MM.1S (cell line): ENCODE data around the gene PIEZO1.

Experiments used
- DNase-seq: peaks from one replicate; pipeline ENCODE4 v3.0.0-alpha.2; 2015
- H2AFZ ChIP-seq: fragments of 300-600 bp; sonication (generic); 2 replicates; pipeline ENCODE4 v1.6.0; 2016; ENCODE audit warnings: antibody characterized with exemption, low read length
- H3F3A ChIP-seq: fragments of 300-600 bp; sonication (generic); 2 replicates; pipeline ENCODE4 v1.6.1; 2016; ENCODE audit warnings: mild to moderate bottlenecking, antibody characterized with exemption, low read length, moderate library complexity, mixed read lengths; ENCODE audit not compliant: insufficient read depth
- H3K27ac ChIP-seq: fragments of 300-600 bp; sonication (generic); 2 replicates; pipeline ENCODE4 v1.5.1; 2016; ENCODE audit warnings: mild to moderate bottlenecking, low read length
- H3K27me3 ChIP-seq: fragments of 300-600 bp; sonication (generic); replicated peaks from 2 replicates; pipeline ENCODE4 v1.6.0; 2016; ENCODE audit warnings: low read length; ENCODE audit not compliant: insufficient read depth
- H3K36me3 ChIP-seq: fragments of 300-600 bp; sonication (generic); replicated peaks from 2 replicates; pipeline ENCODE4 v1.6.1; 2016; ENCODE audit warnings: mild to moderate bottlenecking, low read length, mixed read lengths; ENCODE audit not compliant: insufficient read depth
- H3K4me1 ChIP-seq: fragments of 300-600 bp; sonication (generic); 2 replicates; pipeline ENCODE4 v1.6.1; 2016; ENCODE audit warnings: low read length, mixed read lengths
- H3K4me2 ChIP-seq: fragments of 300-600 bp; sonication (generic); 2 replicates; pipeline ENCODE4 v1.6.0; 2016; ENCODE audit warnings: low read depth, low read length
- H3K4me3 ChIP-seq: fragments of 300-600 bp; sonication (generic); 2 replicates; pipeline ENCODE4 v1.5.1; 2016; ENCODE audit warnings: low read length, mixed read lengths
- H3K79me2 ChIP-seq: fragments of 300-600 bp; sonication (generic); 2 replicates; pipeline ENCODE4 v1.6.1; 2016; ENCODE audit warnings: mixed run types, low read length, mixed read lengths
- H3K9ac ChIP-seq: fragments of 300-600 bp; sonication (generic); 2 replicates; pipeline ENCODE4 v1.6.1; 2016; ENCODE audit warnings: low read length, mixed read lengths
- H3K9me2 ChIP-seq: fragments of 300-600 bp; sonication (generic); replicated peaks from 2 replicates; pipeline ENCODE4 v1.6.1; 2016; ENCODE audit warnings: mild to moderate bottlenecking, low read length, mixed read lengths; ENCODE audit not compliant: insufficient read depth
- H3K9me3 ChIP-seq: fragments of 300-600 bp; sonication (generic); replicated peaks from 2 replicates; pipeline ENCODE4 v1.6.1; 2016; ENCODE audit warnings: mild to moderate bottlenecking, low read length, mixed read lengths; ENCODE audit not compliant: insufficient read depth
- H4K20me1 ChIP-seq: fragments of 300-600 bp; sonication (generic); 2 replicates; pipeline ENCODE4 v1.6.1; 2016; ENCODE audit warnings: mild to moderate bottlenecking, low read length, moderate library complexity, mixed read lengths; ENCODE audit not compliant: insufficient read depth
- CTCF ChIP-seq: fragments of 300-600 bp; sonication (generic); IDR thresholded peaks from 2 replicates; pipeline ENCODE4 v1.5.1; 2016; ENCODE audit warnings: antibody characterized with exemption, low read length, mixed read lengths
- EZH2 ChIP-seq: fragments of 300-600 bp; sonication (generic); optimal IDR thresholded peaks from 2 replicates; pipeline ENCODE3; 2017; ENCODE audit warnings: low read depth, mild to moderate bottlenecking, antibody characterized with exemption, low read length, mixed read lengths
- EZH2phosphoT487 ChIP-seq: fragments of 300-600 bp; sonication (generic); IDR thresholded peaks from 2 replicates; pipeline ENCODE4 v1.6.1; 2018; ENCODE audit warnings: antibody characterized with exemption, low read length

PIEZO1 gene

DNA sequence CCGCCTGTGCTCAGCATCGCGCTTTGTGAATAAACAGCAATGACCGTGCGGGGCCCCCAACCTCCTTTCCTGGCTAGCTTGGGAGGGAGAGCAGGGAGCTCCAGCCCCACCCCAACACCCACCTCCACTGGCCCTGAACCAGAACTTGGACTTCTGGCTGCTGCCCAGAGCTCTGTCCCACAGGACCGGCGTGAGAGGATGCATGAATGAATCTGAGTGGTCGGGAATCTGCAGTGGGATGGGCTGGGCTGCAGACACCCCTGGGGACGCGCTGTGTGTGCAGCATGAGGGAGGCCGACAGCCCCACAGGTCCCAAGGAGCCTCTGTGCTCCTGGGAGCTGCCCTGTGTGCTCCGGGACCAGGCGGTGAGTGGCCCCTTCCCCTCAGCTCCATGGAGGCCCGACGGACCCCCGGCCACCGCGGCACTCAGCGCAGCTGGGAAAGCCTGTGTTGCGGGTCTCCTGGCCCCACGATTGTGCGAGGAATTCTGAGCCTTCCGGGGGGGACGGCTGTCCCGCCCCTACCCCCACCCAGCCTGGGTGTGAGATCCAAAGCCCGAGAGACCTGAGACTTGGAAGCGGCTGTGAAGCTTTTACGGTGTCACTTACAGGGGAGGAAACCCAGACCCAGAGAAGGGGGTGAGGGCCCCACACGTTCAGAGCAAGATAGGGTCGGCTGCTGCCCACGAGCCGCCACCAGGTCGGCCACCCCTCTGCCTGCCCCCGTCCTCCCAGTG is 5.4 kb downstream of the PIEZO1 start:
- H3K4me2 ChIP-seq: no peak overlapping the region
- H3K79me2 ChIP-seq: peaks cover 100% of the 10 kb centered on the region
- H3K9me2 ChIP-seq: no peaks in the 10 kb centered on the region
- H3K9me3 ChIP-seq: no peaks in the 10 kb centered on the region
- no peak overlapping the region for H3K9ac ChIP-seq
- TF ChIP-seq CTCF (no peak), EZH2 (no peak), EZH2phosphoT487 (no peak)
- peaks cover 21% of the 10 kb centered on the region for H3F3A ChIP-seq
- no peak overlapping the region for H3K4me3 ChIP-seq
- DNase-seq: no peak
- no peaks in the 10 kb centered on the region for H3K36me3 ChIP-seq
- H3K27me3 ChIP-seq: no peaks in the 10 kb centered on the region
- H3K4me1 ChIP-seq: peaks cover 16% of the 10 kb centered on the region; the same call in 1 of the 2 replicates
- no peaks in the 10 kb centered on the region; the same call in 1 of the 2 replicates for H4K20me1 ChIP-seq
- no peak overlapping the region for H2AFZ ChIP-seq
- no peak overlapping the region for H3K27ac ChIP-seq

DNA sequence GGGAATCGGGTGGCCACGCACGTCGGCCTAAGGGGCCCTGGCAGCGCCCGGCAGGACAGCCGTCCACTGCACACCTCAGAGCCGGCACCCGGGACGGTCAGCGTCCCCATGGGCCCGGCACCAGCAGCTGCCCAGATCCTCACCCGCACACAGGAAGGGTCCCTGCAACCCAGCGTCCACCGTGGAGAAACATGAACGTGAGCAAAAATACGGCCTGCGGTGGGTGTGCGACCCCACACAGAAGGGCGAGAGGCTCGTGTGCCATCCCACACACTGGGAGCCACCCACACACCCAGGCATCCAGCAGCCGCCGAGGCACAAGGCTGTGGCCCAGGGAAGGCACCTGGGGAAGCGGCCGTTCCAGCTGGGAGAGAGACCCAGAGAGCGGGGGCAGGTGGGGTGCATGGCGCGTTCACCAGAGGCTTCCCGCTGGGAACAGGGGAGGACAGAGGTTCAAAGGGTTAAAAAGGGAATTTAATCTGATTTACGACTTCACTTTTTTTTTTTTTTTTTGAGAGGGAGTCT is 6.4 kb downstream of the PIEZO1 start:
- no peak overlapping the region for H3K9ac ChIP-seq
- H4K20me1 ChIP-seq: peaks cover 4% of the 10 kb centered on the region; the same call in 1 of the 2 replicates
- no peaks in the 10 kb centered on the region for H3K9me3 ChIP-seq
- H2AFZ ChIP-seq: no peak overlapping the region
- no peak overlapping the region for H3K27ac ChIP-seq
- H3K9me2 ChIP-seq: no peaks in the 10 kb centered on the region
- no peak overlapping the region for H3K4me2 ChIP-seq
- H3K4me3 ChIP-seq: no peak overlapping the region
- no peak for DNase-seq
- H3K27me3 ChIP-seq: no peaks in the 10 kb centered on the region
- H3K36me3 ChIP-seq: no peaks in the 10 kb centered on the region
- peaks cover 16% of the 10 kb centered on the region; the same call in 1 of the 2 replicates for H3K4me1 ChIP-seq
- TF ChIP-seq EZH2phosphoT487 (no peak), CTCF (no peak), EZH2 (no peak)
- peaks cover 16% of the 10 kb centered on the region for H3F3A ChIP-seq
- H3K79me2 ChIP-seq: peaks cover 100% of the 10 kb centered on the region

DNA sequence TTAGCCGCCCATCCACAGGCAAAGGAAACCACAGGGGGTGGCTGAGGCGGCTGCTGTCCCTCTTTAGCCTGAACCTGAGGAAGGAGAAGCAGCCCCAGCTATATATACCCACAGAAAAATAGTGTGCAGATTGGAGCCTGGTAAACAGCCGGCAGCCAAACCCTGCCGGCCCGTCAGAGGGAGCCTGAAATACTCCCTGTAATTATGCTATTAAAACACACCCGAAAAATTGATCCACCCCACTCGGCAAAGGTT is 6.8 kb downstream of the PIEZO1 start:
- no peaks in the 10 kb centered on the region for H3K27me3 ChIP-seq
- peaks cover 4% of the 10 kb centered on the region; the same call in 1 of the 2 replicates for H4K20me1 ChIP-seq
- DNase-seq: no peak
- H3K9me2 ChIP-seq: no peaks in the 10 kb centered on the region
- H2AFZ ChIP-seq: no peak overlapping the region
- no peak overlapping the region for H3K9ac ChIP-seq
- H3F3A ChIP-seq: peaks cover 12% of the 10 kb centered on the region
- no peak overlapping the region for H3K4me2 ChIP-seq
- TF ChIP-seq EZH2: no peak
- TF ChIP-seq CTCF: no peak
- TF ChIP-seq EZH2phosphoT487: no peak
- no peak overlapping the region for H3K4me3 ChIP-seq
- no peak overlapping the region for H3K27ac ChIP-seq
- H3K79me2 ChIP-seq: peaks cover 100% of the 10 kb centered on the region
- H3K9me3 ChIP-seq: no peaks in the 10 kb centered on the region
- H3K36me3 ChIP-seq: no peaks in the 10 kb centered on the region
- peaks cover 16% of the 10 kb centered on the region; the same call in 1 of the 2 replicates for H3K4me1 ChIP-seq
